Activated CD4-positive, CD25-positive, alpha-beta regulatory T cell (primary cell): ENCODE results near the gene VAC14.

ENCODE experiments used
- DNase-seq, 4 experiments: peaks; one replicate each; lab custom pipeline; 2025; lab: John Stamatoyannopoulos, UW

The VAC14 gene

DNA sequence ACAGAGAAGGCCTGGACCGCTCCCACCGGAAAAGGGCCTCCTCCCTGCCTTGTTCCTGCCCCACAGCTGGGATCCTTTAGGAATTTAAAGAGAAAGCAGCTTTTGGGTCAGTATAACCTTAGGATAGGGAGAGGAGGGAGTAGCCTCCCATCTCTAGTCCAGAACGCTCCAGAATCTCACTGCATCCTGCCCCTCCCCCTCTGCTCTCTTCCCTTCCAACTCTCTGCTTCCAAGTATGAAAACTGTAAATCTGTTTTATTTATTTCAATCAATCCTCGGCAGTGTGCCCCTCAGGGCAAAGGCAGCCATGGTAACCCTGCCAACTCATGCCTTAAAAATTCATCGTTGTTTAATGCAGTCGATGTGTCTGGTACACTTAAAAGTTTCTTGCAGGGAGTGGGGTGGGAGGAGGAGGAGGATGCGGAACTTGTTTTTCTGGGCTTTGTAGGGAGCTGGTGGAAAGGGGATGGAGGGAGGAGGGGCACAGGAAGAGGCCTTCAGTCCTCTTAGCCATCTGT is 94.0 kb downstream of the VAC14 start:
- no peak for DNase-seq

DNA sequence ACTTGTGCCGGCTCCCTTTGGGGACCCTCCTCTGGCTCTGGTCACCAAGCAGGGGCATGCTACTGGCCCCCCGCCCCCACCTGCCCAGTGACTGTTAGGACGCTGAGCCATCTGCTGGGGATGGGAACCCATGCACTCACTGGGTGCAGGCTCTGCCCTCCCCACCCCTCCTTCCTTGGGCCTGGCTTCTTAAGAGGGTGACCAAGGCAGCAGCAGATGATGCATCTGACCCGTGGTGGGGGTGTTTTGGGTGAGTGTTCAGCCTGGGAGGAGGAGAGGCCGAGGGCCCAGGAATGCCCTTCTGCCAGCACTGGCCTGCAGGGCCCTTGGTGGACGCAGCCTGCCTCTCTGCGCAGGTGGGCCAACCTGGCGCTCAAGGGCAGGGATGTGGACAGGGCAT is 95.9 kb downstream of the VAC14 start:
- no peak for DNase-seq

DNA sequence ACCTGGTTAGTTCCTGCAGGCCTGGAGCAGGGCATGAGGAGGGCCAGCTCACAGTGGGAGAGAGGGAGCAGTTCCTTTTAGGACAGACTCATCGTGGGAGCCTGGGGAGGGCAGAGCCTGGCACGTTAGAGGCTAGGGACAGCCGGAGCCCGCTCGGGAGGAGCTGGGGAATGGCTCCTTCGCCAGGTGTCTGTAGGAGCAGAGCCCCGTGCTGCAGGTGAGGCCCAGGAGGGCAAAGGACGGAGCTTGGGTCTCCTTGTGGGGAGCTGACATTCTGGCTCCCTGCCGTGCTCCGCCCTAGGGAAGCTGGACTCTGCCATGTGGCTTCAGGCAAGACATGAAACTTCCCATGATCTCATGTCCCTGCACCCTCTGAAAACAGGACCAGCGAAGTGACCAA is 96.4 kb downstream of the VAC14 start:
- no peak for DNase-seq

DNA sequence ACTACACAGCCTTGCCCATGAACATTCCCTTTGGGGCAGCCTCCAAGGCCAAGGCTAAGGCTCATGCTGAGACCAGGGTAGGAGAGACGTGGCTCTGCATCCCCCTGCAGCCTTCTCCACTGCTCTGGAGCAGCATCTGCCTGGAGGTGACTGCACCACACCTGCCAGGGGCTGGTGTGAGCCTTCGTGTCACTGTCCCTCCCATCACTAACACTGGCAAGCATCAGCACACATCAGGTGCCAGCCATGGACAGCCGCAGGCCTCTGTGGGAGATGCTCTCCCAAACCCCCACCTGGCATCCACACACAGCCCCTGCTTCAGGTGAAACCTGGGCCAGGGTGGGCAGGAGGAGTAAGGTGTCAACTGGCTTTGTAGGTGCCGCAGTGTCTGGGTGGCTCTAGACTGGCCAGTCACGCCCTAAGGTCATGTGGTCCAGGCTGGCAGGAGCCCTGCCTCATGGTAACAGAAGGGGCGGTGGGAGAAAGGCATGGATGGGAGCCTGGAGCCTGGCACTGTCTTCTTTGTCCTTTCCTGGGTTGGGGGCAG is 97.0 kb downstream of the VAC14 start:
- no peak for DNase-seq

DNA sequence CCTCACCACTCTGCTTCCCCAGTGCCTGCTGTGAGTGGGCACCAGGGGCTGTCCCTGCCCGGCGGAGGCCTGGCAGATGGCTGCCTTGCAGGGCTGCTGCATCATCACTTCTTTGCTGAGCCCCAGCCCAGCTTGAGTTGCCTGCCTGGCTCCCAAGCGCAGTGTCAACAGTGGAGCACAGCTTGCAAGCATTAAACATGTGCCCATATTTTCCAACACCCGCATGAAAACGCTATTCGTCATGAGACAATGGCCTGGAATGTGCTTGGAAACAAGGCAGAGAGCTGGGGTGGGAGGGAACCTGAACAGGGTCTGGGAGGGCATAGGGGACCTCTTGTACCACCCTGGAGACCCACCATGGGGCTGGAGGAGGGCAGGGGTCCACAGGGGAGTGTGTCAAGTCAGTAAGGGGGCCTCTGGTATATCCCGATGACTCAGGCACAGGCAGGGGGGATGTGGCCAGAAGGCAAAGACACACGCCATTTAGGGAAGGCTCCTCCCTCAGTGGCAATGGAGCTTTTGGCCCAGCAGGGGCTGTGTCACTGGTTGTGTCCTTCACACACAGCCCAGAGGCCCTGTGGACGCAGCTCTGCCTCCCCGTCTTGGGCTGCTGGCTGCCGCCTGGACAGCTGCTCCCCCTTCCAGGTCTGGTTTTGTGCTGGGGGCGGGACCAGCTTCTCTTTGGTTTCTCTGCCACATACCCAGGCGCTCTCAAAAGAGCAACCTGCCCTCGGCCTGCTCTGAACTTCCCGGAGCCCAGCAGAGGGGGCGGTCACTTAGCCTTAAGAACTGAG is 97.7 kb downstream of the VAC14 start:
- no peak for DNase-seq

DNA sequence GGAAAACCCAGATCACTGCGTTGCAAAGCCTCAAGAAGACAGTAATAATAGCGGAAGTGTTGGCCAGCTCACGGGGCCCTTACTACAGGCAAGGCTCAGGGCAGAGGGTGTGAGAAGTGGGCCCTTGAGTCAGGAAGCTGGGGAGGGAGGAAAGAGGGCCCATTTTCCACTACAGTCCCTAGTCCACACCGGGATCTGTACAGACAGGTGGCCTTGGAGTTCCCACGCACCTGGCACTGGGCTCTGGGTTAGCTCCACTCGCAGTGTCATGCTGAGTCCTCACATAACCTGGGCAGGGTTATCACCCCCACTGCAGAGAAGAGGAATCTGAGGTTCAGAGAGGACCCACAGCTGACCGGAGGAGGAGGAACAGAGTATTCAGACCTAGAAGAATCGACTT is 98.3 kb downstream of the VAC14 start:
- DNase-seq = no peak

DNA sequence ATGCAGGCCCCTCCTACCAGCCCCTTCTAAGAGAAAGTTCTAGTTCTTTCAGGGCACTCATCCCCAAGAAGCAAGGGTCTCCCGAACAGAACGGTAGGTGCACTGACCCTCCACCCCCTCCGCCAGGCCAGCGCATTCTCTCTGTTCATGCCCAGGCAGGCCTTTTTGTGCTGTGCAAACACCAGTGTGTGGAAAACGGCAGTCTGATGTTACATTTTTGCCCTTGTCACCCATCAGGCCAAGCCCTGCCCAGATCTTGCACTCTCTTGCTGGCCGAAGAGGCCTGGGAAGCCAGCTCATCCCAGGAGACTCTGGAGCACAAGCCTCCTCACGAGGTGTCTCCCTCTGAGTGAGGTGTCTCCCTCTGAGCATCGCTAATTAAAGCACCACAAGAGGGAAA is 99.0 kb downstream of the VAC14 start:
- no peak for DNase-seq

DNA sequence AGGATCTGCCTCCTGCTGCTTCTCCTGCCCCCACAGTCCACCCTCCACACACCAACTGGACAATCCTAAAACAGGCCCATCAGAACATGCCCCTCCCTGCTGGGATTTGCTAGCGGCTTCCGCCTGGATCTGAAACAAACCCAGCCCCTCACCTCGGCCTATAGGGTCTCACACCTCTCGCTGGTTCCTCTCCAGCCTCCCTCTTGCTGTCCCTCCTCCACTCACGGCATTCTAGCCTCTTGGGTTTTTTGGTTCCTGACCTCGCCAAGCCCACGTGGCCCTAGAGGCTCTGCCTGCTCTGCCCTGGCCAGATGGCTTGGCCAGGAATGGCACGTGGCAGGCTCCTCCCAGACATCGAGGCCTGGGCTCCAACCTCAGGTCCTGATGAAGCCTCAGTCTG is 99.4 kb downstream of the VAC14 start:
- DNase-seq = no peak

DNA sequence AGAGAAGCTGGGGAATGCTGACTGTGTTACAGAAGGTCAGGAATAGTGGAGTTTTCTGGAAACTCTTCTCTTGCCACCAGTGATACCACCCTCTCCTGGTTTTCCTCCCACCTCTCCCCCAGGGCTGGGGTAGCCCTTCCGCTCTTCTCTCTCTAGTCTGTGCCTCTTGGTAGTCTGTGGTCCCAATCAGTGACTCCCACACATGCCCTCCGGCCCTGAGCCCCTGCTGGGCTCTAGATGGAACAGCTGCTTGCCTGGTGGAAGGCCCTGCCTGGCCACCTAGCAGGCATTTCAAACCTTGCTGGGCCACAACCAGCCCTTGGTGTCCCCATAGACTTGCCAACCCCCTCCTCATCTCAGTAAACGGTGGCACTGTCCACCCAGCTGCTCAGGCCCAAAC is 99.9 kb downstream of the VAC14 start:
- no peak for DNase-seq

DNA sequence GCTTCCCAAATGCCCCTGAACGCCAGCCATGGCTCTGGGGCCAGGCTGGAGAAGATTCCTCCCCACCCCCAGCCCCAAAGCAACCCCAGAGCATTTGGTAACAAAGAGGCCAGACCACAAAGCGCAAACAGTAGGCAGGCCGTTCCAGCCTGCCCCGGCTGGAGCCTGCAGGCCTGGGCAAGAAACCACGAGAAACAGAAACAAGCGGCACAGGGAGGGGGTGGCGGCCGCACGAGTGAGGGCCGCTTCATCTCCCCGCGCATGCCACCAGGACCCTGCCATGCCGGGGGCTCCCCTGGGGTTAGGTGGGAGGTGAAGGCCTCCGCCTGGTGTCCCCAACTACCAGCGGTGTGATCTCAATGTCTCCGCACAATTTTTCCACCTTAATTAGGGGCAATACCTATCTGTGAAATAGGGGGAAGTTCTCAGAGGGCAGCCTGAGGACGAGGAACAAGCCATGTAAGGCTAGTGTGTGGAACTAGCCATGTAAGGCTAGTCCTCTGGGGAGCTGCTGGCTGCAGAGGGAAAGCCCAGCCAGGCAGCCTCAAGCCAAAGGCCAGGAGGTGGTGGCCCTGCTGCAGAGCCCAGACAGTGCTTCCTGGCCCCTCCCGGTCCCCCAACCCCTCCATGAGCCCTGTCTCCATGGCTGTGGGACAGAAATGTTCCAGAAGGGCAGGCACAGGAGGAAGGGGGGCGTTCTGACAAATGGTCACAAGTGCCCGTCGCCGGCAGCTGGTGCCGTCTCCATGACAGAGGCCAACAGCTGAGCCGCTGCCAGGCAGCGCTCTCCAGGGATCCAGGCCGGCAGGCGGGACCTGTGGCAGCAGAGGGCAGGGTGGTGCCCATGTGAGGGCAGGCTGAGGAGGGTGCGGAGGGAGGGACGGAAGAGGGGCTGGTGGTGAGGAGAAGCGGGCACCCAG is 100.6 kb downstream of the VAC14 start:
- DNase-seq = no peak

DNA sequence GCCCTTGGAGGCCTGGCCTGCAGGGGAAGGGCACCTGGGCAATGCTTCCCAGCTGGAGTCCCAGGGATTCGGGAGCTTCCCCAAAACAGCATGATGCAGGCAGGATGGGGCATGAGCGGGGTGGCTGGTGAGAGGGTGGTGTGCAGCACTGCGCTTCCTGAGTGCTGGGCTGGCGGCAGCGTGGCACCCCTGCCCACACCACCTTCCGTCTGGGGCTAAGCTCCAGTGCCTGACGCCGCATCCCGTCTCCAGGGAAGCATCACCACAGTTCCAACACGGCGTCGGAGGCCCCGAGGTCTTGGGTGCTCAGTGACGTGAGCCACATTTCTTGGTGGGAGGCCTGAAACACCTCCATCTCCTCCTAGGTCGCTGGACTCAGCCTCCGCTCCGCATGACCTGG is 101.3 kb downstream of the VAC14 start:
- DNase-seq = no peak

DNA sequence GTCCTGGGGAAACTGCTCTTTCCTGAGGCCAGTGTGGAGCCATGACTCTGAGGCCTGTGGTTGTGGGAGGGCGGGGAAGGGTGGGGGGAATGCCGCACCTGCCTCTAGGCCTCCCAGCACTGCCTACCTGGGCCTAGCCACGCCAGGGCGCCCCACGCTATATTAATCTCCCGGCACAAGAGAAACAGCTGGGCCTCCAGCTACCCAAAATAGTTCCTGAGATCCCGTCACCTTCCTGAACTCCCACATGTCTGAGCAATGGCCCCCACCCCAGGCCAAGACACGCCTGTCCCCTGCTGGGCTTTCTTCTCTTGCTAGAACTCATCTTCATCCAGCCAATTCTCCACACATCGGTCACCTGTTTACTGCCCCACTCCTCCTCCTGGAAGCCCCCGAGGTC is 102.1 kb downstream of the VAC14 start:
- no peak for DNase-seq

DNA sequence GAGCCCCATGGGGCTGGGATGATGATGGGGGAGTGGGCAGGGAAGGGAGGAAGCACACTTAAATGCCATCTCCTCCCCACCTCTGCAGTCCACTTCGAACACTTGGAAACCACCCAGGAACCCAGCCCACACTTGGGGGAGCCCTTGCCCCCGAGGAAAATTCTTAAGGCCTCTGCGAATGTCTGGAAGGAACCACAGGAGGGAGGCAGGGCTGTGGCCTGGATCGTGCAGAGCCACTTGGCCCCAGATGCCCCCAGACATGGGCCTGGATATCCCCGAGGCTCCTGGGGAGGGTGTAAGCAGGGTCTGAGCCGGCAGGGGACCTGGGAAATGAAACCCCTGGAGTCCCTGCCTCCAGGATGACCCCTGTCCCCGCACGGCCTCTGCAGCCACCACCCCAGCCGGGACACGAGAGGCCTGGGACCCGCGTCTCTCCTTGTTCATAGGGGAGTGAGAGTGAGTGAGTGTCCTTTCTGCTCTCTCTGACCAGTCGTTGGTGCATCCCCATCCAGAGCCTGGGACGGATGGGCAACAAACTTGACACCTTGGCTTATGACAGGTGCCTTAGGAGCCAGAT is 103.3 kb downstream of the VAC14 start:
- no peak for DNase-seq

DNA sequence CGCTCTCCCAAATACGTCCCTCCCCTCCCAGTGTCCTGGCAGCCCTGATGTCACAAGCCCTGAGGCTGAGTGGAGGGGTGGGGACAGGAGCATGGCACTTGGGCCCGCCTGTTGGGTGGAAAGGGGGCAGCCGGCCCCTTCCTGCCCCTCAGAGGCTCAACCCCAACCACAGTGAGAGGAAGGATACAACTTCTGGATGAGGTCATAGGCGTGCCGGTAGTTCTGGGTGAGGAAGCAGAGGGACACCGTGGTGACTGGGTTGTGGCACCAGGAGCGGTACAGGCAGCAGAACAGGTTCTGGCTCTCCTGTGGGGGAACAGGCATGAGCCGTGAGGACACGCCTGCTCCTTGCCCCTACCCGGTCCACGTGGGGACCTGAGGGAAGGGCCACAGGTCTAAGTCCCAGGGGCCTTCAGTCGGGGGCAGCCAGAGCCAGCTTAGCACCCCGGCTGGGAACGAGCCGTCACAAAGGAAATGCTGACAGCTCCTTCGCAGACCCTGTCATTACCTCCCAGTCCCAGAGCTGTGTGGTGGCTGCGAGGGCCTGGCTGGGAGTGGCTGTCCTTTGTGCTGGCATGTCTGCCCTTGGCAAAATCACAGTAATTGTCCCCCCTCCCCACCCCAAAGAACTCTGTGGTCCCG is 103.9 kb downstream of the VAC14 start:
- no peak for DNase-seq

DNA sequence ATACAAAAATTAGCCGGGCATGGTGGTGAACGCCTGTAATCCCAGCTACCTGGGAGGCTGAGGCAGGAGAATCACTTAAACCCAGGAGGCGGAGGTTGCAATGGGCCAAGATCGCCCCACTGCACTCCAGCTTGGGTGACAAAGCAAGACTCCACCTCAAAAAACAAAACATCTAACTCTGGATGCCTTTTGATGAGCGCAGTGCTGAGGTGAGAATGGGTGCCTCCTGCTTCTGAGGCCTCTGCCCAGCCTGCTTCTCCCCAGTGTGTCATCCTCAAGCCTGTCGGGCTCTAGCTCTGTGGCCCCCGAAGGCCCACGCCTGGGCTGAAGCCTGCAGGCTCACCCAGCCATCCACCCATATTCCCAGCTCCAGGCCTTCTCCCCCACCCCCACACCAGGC is 104.6 kb downstream of the VAC14 start:
- DNase-seq = no peak

DNA sequence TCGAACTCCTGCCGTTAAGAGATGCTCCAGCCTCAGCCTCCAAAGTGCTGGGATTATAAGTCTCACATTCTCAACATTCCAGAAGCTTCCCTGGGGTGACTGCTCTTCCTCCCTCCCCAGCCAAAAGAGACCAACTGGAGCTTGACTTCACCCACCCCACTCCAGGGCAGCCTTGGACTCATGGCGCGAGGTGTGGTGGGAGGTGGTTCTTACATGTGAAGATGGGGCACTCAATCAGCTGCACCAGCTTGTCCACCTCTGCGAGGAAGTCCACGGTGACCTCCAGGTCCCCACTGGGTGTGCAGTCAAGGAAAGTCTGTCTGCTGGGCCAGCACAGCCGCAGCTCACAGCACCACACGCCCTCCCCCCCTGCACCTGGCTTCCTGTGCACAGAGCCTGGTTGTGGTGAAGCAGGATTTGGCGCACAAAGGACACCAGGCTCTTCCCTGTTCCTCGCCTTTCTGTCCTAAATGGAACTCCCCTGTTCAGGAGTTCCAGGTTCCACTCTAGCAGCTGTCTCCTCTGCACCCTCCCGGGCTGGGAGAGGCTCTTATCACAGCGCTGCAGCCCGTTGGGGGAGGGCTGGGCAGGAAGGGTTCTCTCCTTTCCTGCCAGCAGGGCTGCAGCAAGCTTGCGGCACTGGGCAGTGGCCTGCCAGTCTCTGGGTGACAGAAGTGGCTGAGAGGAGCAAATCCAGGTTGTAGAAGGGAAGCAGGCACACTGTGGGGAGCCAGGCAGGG is 105.5 kb downstream of the VAC14 start:
- DNase-seq = no peak

DNA sequence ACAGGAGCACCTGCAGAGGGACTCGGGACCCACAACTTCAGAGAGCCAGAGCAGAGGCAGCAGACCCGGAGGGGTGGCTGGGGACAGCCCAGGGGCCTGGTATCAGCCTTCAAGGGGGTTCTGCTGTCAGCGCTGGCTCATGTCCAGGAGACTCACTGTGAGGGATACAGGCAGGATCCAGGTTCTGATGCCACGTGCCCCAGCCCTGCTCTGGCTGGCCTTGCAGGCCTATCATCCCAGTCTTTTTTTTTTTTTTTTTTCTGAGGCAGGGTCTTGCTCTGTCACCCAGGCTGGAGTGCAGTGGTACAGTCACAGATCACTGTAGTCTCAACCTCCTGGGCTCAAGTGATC is 106.1 kb downstream of the VAC14 start:
- DNase-seq = no peak

DNA sequence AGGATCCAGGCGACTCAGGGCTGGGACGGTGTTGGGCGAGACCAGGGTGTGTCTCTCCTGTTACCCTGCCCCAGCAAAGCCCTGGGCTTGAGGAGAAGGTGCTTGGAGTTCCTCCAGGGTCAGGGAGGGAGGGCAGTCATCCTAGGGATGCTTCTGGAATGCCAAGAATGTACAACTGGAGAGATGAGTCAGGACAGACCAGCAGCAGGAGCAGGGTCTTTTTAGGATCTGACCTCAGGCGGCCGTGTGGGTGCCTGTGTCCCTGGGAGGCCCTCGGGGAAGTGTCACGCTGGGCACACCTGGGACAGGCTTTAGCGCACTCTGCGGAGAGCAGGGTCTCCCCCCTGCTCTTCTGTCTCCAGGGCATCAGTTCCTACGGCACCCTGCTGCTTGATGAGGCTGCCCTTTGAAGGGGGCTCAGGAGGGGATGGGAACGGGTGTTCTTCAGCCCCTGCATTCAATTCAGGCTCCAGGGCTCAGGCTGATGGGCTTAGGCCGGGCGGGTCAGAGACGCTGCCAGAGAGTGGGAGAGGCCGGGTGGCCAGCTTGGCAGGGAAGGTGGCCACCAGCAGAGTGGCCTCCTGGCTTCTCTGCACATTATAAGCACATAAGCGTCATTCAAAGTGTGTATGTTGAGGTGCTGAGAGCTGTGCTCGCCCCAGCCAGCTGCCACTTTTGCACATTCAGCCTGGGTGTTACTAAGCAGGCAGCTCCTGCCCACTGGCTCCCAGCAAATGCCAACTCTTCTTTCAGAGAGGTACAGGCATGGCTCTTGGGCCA is 106.7 kb downstream of the VAC14 start:
- no peak for DNase-seq

DNA sequence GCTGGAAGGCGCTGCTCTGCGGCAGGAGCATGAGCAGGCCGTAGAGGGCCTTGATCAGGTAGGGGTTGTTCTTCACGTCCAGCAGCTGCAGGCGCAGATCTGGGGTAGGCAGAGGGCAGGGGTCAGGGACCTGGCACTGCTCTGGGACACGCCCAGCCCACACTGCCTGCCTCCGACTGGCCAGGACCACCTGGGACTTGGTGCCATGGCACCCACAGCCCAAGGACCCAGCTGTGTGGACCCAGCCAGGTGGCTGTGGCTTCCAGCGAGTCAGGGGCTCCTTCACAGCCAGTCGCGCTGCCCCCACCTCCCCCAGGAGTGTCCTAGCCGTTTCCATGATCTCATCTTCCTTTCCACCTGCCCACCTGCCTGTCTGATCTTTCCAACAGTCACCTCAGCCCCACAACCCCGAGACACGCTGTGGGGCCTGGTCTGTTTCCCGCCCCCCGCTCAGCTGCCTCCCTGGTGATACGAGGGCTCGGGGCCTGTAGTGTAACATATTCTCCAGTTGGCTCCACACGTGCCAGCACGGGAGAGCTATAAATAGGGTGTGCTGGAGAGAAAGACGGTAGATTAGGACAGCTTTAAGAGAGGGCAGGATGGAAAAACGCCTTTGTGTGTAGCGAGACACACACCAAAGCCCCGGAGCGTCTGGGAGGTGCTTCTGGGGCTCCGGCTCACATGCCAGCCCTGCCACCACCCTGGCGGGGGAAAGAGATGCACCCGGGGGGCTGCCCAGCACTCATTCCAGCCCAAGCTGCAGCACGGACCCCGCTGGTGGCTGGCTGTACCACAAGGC is 107.9 kb downstream of the VAC14 start:
- no peak for DNase-seq
